Mucosa of descending colon (tissue), 3 donors: ENCODE data around the gene GTF3C5. TPM values are rescaled to one million over a fixed set of nuclear protein-coding genes. Genes with fewer than 3 reads are reported as not detected.

ENCODE experiments used
- ATAC-seq: fragments of 200-7000 bp; cut with Tn5 transposase; one replicate; pipeline ENCODE4 v1.9.1; 2020; ENCODE audit warnings: mild to moderate bottlenecking, moderate library complexity
- DNase-seq, 3 donors: peaks; one replicate each; pipeline ENCODE4 v3.0.0-alpha.2; 2020
- H3K36me3 ChIP-seq: fragments of 200-600 bp; one replicate; pipeline ENCODE4 v1.8.0; 2021; ENCODE audit warnings: low read depth, mild to moderate bottlenecking
- H3K4me1 ChIP-seq: fragments of 200-600 bp; one replicate; pipeline ENCODE4 v1.8.0; 2021; ENCODE audit warnings: low read depth, mild to moderate bottlenecking
- H3K4me3 ChIP-seq: fragments of 200-600 bp; one replicate; pipeline ENCODE4 v1.8.0; 2021; ENCODE audit warnings: mild to moderate bottlenecking
- H3K9me3 ChIP-seq: fragments of 200-600 bp; one replicate; pipeline ENCODE4 v1.8.0; 2021; ENCODE audit warnings: mild to moderate bottlenecking
- intact Hi-C, 2 donors: fragments of 100-400 bp; cut with DNase I in 1 of 2; cut with micrococcal nuclease in 1 of 2; formaldehyde crosslinking; loops; one replicate each; pipeline versions ENCODE4 v1.11.0 to v1.11.1; 2022; cut with DNase I, micrococcal nuclease
- total RNA-seq, 3 donors: library from RNA; stranded (reverse); fragmentation: NEBNext Ultra II Directional in 2 of 3; extraction: Animal tissue kit (Norgen Biotek cat#: 25700) in 2 of 3; gene quantifications; one replicate each; pipeline versions ENCODE4 v1.2.1 to v1.2.4, GENCODE V29; 2021 to 2023
- TF ChIP-seq, protein P1 (sequence below): fragments of 200-600 bp; IDR thresholded peaks from one replicate; pipeline ENCODE4 v1.8.0; 2022; ENCODE audit warnings: antibody characterized with exemption, mild to moderate bottlenecking
- donor health status: DM: no; HTN: no; CAD: no; lungs with moderate emphysema.
- donor health status: DM: no; HTN: no; CAD: no.
- donor health status: DM: no; HTN: yes; CAD: no.

GTF3C5 gene
- total RNA-seq, 3 donors from 2014 or later = 45.8 to 53.6 (median 52.2) TPM

DNA sequence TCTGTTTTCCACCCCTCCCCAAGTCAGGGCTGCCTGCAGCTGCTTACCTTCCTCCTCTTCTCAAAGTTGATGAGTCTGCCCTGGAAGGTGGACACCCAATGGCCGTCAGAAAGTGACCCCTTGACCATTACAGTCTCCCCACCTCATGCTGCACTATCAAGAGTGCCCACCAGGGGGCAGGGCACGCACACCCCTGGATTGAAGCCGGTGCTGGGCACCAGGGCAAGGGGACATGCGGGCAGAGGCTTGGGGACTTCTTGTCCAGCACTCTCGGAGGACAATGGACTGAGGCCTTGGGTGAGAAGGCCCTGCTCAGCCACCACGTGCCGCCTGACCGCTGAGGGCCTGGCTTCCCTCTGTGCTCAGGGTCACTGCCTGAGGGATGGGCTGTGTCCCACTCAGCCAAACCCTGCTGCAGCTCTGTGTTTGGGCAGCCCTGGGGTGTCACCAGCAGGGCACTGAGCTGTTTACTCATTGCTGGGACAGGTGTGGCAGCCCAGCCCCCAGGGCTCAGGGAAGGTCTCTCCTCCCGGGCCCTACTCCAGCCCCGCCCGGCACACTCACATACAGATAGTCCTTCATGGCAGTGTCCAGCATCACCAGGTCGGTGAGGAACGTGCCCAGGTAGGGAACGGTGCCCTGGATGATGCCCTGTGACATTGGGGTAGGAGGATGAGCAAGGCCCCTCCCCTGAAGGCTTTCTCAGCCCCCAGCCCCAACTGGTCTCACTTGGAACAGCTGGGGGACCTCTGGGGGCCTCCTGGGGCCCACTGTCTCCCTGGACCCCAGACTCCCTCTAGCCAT lies 72.6 kb downstream of the GTF3C5 start:
- peak; percentile 67 to 83 (median 82) for DNase-seq
- no peak overlapping the region for H3K4me3 ChIP-seq
- peak; percentile 81 for ATAC-seq
- H3K36me3 ChIP-seq = peaks cover 7% of the 10 kb centered on the region
- H3K4me1 ChIP-seq = peaks cover 6% of the 10 kb centered on the region
- TF ChIP-seq, protein P1, sequence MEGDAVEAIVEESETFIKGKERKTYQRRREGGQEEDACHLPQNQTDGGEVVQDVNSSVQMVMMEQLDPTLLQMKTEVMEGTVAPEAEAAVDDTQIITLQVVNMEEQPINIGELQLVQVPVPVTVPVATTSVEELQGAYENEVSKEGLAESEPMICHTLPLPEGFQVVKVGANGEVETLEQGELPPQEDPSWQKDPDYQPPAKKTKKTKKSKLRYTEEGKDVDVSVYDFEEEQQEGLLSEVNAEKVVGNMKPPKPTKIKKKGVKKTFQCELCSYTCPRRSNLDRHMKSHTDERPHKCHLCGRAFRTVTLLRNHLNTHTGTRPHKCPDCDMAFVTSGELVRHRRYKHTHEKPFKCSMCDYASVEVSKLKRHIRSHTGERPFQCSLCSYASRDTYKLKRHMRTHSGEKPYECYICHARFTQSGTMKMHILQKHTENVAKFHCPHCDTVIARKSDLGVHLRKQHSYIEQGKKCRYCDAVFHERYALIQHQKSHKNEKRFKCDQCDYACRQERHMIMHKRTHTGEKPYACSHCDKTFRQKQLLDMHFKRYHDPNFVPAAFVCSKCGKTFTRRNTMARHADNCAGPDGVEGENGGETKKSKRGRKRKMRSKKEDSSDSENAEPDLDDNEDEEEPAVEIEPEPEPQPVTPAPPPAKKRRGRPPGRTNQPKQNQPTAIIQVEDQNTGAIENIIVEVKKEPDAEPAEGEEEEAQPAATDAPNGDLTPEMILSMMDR = peak; percentile 93
- H3K9me3 ChIP-seq = no peaks in the 10 kb centered on the region
- intact Hi-C loops = loop anchor here (1.0 to 5.0 kb wide), 2 partner anchors 41 to 44 kb away; no protein-coding TSS in a partner anchor

DNA sequence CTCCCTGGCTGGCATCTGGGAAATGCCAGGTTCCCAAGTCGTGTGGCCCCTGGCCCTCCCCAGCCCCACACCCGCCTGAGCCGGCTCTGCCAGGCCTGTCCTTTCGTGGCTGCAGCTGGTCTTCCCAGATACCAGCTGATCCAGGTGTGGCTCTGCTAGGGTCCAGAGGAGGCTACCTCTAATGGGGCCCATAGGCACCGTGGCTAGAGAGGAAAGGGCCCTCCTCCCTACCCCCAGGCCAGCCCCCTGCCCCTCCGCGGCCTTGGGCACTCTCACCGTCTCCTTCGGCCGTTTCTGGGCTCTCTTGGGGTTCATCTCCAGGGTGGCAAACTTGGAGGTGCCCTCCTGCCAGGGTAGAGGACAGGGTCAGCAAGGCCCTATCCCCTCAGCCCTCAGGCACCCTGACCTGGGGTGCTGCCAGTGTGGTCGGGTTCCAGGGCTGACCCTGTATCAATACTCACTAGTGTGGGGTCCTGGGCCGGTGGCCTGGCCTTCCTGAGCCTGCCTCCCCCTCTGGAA lies 73.2 kb downstream of the GTF3C5 start:
- TF ChIP-seq, protein P1 = no peak
- Histone ChIP-seq H3K4me1 (peaks cover 6% of the 10 kb centered on the region), H3K4me3 (no peak overlapping the region), H3K9me3 (no peaks in the 10 kb centered on the region), H3K36me3 (peaks cover 7% of the 10 kb centered on the region)
- peak in 1 of 3 donors; percentile 38 for DNase-seq
- intact Hi-C loops = loop anchor here (1.0 to 5.0 kb wide), 2 partner anchors 40 to 43 kb away; no protein-coding TSS in a partner anchor
- ATAC-seq = peak; percentile 1

DNA sequence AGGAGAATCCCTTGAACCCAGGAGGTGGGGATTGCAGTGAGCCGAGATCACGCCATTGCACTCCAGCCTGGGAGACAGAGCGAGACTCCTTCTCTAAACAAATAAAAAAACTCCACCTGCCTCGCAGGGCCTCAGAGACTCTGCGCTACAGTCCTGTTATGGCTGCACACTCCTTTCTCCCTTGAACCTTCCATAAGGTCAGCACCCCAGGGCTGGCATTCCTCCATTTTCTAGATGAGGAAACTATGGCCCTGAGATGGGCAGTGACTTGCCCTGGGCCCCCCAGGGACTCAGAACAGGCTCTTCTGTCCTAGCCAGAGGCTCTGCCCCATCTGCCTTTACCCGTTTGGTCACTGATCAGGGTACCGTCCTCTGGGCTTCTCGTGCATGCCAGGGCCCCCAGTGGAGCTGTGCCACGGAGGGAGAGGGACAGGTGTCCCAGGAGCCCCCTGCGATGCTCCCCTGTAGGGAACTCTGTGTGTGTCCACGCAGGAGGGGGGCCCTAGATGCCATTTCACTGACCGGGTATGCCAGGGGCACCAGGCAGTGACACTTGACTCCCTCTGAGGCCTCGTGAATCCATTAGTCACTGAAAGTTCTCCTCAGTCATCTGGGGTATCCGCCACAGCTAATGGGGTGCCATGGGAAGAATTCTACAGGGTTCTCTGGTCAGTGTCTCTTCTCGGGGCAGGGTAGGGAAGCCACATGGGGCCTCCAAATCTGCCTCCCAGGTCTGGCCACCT lies 74.1 kb downstream of the GTF3C5 start:
- Histone ChIP-seq H3K9me3 (no peaks in the 10 kb centered on the region), H3K36me3 (peaks cover 7% of the 10 kb centered on the region), H3K4me3 (no peak overlapping the region), H3K4me1 (peaks cover 6% of the 10 kb centered on the region)
- intact Hi-C loops = loop anchor here in 1 of 2 donors (5.0 kb wide), 1 partner anchor 42 kb away; no protein-coding TSS in a partner anchor
- DNase-seq (peak in 2 of 3 donors; percentile 19 to 34), ATAC-seq (no peak)
- TF ChIP-seq, protein P1 = no peak

DNA sequence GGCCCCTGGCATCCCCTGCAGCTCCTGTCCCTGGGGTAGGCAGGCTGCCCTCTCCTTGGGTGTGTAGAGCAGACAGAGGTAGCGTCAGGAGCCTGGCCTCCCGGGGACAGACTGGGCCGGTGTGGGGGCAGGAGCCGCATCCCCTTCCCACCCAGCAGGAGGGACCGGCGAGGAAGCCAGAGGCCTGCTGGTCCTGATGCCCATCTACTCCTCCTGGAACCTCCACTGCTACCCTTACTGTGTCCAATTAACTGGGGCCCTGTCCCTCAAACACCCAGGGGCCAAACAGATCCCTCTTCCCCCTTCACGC lies 74.6 kb downstream of the GTF3C5 start:
- ATAC-seq = no peak
- peaks cover 7% of the 10 kb centered on the region for H3K36me3 ChIP-seq
- TF ChIP-seq, protein P1 = no peak
- H3K4me1 ChIP-seq = peaks cover 6% of the 10 kb centered on the region
- DNase-seq = peak in 1 of 3 donors; percentile 41
- H3K4me3 ChIP-seq = no peak overlapping the region
- H3K9me3 ChIP-seq = no peaks in the 10 kb centered on the region
- intact Hi-C loops = no loop called here

DNA sequence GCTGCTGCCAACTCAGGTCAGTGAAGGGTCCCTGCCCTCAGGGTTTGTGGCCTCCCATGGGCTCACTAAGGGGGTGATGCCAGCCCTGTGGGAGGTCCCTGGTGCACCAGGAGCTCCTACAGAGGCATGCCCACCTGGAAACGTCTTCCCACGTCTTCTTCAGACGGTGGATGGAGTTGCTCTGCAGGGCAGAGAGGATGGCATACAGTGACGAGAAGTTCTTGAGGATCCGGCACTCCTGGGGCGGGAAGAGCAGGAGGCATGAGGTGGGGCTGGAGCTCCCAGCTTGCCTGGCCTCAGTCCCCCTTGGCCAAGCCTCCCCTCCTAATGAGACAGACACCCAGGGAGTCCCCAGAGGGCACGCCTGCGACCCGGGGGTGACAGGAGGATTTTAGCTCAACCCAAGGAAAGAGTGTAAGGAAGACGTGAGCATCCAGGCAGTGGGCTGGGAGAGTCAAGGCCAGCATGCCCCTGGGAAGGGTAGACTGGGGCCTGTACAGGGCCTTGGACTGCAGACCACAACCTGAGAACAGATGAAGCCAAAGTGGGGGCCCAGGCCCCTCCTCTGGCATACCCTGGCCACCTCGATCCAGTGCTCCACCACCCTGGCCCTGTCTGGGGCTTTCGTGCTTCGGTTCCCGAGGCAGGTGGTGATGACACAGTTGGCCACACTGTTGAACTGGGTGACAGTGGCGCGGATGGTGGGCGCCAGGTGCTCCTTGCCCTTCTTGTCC lies 75.9 kb downstream of the GTF3C5 start:
- Histone ChIP-seq H3K36me3 (peaks cover 7% of the 10 kb centered on the region), H3K4me1 (peaks cover 6% of the 10 kb centered on the region), H3K9me3 (no peaks in the 10 kb centered on the region), H3K4me3 (no peak overlapping the region)
- intact Hi-C loops = no loop called here
- DNase-seq (peak in 2 of 3 donors; percentile 18 to 33), ATAC-seq (no peak)
- TF ChIP-seq, protein P1 = no peak
